HL-60 (cell line): ENCODE measurements around the gene PRKACB.

Experiments used
- DNase-seq, 2 experiments: peaks; one replicate each; pipeline ENCODE4 v3.0.0-alpha.2; 2010 to 2020; ENCODE audit warnings: low read depth in 1 of 2, low spot score in 1 of 2
- H3K27ac ChIP-seq: fragments of 250-450 bp; sonication (Bioruptor Pico); replicated peaks from 2 replicates; pipeline ENCODE4 v1.5.1; 2020; ENCODE audit warnings: mild to moderate bottlenecking, moderate library complexity
- H3K27me3 ChIP-seq: fragments of 250-450 bp; sonication (Bioruptor Pico); 2 replicates; pipeline ENCODE4 v1.5.1; 2021; ENCODE audit warnings: mild to moderate bottlenecking, moderate library complexity; ENCODE audit not compliant: insufficient read depth, poor library complexity, severe bottlenecking
- H3K4me3 ChIP-seq: replicated peaks from 2 replicates; pipeline ENCODE4 v1.5.1; 2011; ENCODE audit warnings: mild to moderate bottlenecking, control low read depth, low read length; ENCODE audit not compliant: insufficient read depth
- CTCF ChIP-seq: IDR thresholded peaks from one replicate; pipeline ENCODE4 v1.5.1; 2011; ENCODE audit warnings: low read length, control low read depth, inconsistent platforms; ENCODE audit not compliant: insufficient read depth
- GABPA ChIP-seq: IDR thresholded peaks from 2 replicates; pipeline ENCODE4 v1.6.1; 2012; ENCODE audit warnings: low read depth
- POLR2AphosphoS5 ChIP-seq: IDR thresholded peaks from 2 replicates; pipeline ENCODE4 v1.6.1; 2012; ENCODE audit warnings: low read depth
- REST ChIP-seq: IDR thresholded peaks from 2 replicates; pipeline ENCODE4 v1.6.1; 2012; ENCODE audit warnings: low read depth; ENCODE audit not compliant: insufficient replicate concordance
- SPI1 ChIP-seq: IDR thresholded peaks from 2 replicates; pipeline ENCODE4 v1.6.1; 2012; ENCODE audit warnings: low read depth, mild to moderate bottlenecking, borderline replicate concordance

The PRKACB gene

GRCh38 chr1:84245563-84245962, 101.5 kb downstream of the PRKACB start:
- no peak for TF ChIP-seq GABPA
- no peak for TF ChIP-seq CTCF
- no peak for TF ChIP-seq SPI1
- TF ChIP-seq POLR2AphosphoS5, result no peak
- TF ChIP-seq REST, result no peak
- no peak for DNase-seq
- no peak overlapping the region for H3K27ac ChIP-seq
- H3K4me3 ChIP-seq, result no peak overlapping the region
- H3K27me3 ChIP-seq, result no peaks in the 10 kb centered on the region

- Histone ChIP-seq H3K4me3 (no peak overlapping the region), H3K27me3 (no peaks in the 10 kb centered on the region), H3K27ac (no peak overlapping the region)
- TF ChIP-seq CTCF, result no peak
- no peak for DNase-seq
Observed at GRCh38 chr1:84246213-84246612, 102.1 kb downstream of the PRKACB start.

- TF ChIP-seq SPI1 (no peak), REST (no peak), CTCF (no peak), GABPA (no peak), POLR2AphosphoS5 (no peak)
- Histone ChIP-seq H3K27ac (no peak overlapping the region), H3K4me3 (no peak overlapping the region), H3K27me3 (no peaks in the 10 kb centered on the region)
- no peak for DNase-seq
Observed at GRCh38 chr1:84247425-84248220, 103.6 kb downstream of the PRKACB start.

- no peaks in the 10 kb centered on the region for H3K27me3 ChIP-seq
- no peak for DNase-seq
- no peak overlapping the region for H3K4me3 ChIP-seq
- no peak for TF ChIP-seq SPI1
- no peak for TF ChIP-seq CTCF
- H3K27ac ChIP-seq, result no peak overlapping the region
Observed at GRCh38 chr1:84250668-84251067, 106.6 kb downstream of the PRKACB start.
